GM23338 (cell line): Measurements from ENCODE around the gene DNAJC10. TPM values are rescaled to one million over a fixed set of nuclear protein-coding genes. Genes with fewer than 3 reads are reported as not detected.

Source experiments
- ATAC-seq: fragments of 200-7000 bp; cut with Tn5 transposase; 3 replicates; pipeline ENCODE4 v1.9.1; 2020
- DNase-seq: peaks from one replicate; pipeline ENCODE4 v3.0.0-alpha.2; 2015; ENCODE audit warnings: low spot score
- H2AFZ ChIP-seq: fragments of 200-600 bp; sonication (generic); 2 replicates; pipeline ENCODE4 v1.8.0; 2016; ENCODE audit warnings: antibody characterized with exemption, mild to moderate bottlenecking, moderate library complexity
- H3F3A ChIP-seq: fragments of 200-600 bp; sonication (generic); replicated peaks from 2 replicates; pipeline ENCODE4 v1.8.0; 2017; ENCODE audit warnings: antibody characterized with exemption, mixed run types, low read depth
- H3K27ac ChIP-seq: fragments of 200-600 bp; sonication (generic); 2 replicates; pipeline ENCODE4 v1.6.1; 2016; ENCODE audit warnings: low read depth
- H3K27me3 ChIP-seq: fragments of 200-600 bp; sonication (generic); 2 replicates; pipeline ENCODE4 v1.8.0; 2016; ENCODE audit warnings: mild to moderate bottlenecking, mixed run types, moderate library complexity; ENCODE audit not compliant: insufficient read depth
- H3K36me3 ChIP-seq: fragments of 200-600 bp; sonication (generic); 2 replicates; pipeline ENCODE4 v1.8.0; 2016; ENCODE audit warnings: mild to moderate bottlenecking; ENCODE audit not compliant: insufficient read depth
- H3K4me1 ChIP-seq: fragments of 200-600 bp; sonication (generic); 2 replicates; pipeline ENCODE4 v1.8.0; 2016; ENCODE audit warnings: mild to moderate bottlenecking, moderate library complexity; ENCODE audit not compliant: insufficient read depth
- H3K4me2 ChIP-seq: fragments of 200-600 bp; sonication (generic); 2 replicates; pipeline ENCODE4 v1.7.1; 2017; ENCODE audit warnings: mixed run types
- H3K4me3 ChIP-seq: fragments of 200-600 bp; sonication (generic); 2 replicates; pipeline ENCODE4 v1.6.1; 2016; ENCODE audit warnings: mixed run types
- H3K79me2 ChIP-seq: fragments of 200-600 bp; sonication (generic); replicated peaks from 2 replicates; pipeline ENCODE4 v1.8.0; 2017; ENCODE audit warnings: mild to moderate bottlenecking; ENCODE audit not compliant: insufficient read depth
- H3K9me2 ChIP-seq: fragments of 200-600 bp; sonication (generic); 2 replicates; pipeline ENCODE4 v1.8.0; 2017; ENCODE audit not compliant: insufficient read depth
- H4K20me1 ChIP-seq: fragments of 200-600 bp; sonication (generic); replicated peaks from 2 replicates; pipeline ENCODE4 v1.8.0; 2017; ENCODE audit warnings: mild to moderate bottlenecking; ENCODE audit not compliant: insufficient read depth
- H3K27ac Mint-ChIP-seq: 2 replicates; pipeline ENCODE4 v1.8.0; 2020; ENCODE audit warnings: inconsistent platforms, mild to moderate bottlenecking, moderate library complexity, mixed read lengths
- H3K27me3 Mint-ChIP-seq: 3 replicates; pipeline ENCODE4 v1.8.0; 2022; ENCODE audit warnings: low read depth, mild to moderate bottlenecking, moderate library complexity, mixed read lengths, inconsistent platforms; ENCODE audit not compliant: insufficient read depth, poor library complexity
- H3K36me3 Mint-ChIP-seq: 3 replicates; pipeline ENCODE4 v1.8.0; 2021; ENCODE audit warnings: low read depth, mild to moderate bottlenecking, inconsistent platforms, moderate library complexity, mixed read lengths
- H3K4me1 Mint-ChIP-seq: 3 replicates; pipeline ENCODE4 v1.8.0; 2020; ENCODE audit warnings: mild to moderate bottlenecking, inconsistent platforms, mixed read lengths
- H3K4me3 Mint-ChIP-seq: 3 replicates; pipeline ENCODE4 v1.8.0; 2021; ENCODE audit warnings: moderate library complexity, mild to moderate bottlenecking, inconsistent platforms, mixed read lengths
- H3K9me3 Mint-ChIP-seq: 3 replicates; pipeline ENCODE4 v1.8.0; 2020; ENCODE audit warnings: moderate library complexity, mild to moderate bottlenecking, inconsistent platforms, mixed read lengths
- CTCF ChIP-seq, 2 experiments: fragments of 200-600 bp in 1 of 2; sonication (generic) in 1 of 2; conservative IDR thresholded peaks; 2 replicates each; pipeline versions ENCODE4 v1.5.1 to v1.6.1; 2016 to 2017; ENCODE audit warnings: antibody characterized with exemption in 2 of 2, low read depth in 2 of 2, mild to moderate bottlenecking in 2 of 2, moderate library complexity in 1 of 2
- ETS1 ChIP-seq: IDR thresholded peaks from 2 replicates; pipeline ENCODE4 v1.6.1; 2016; ENCODE audit warnings: antibody characterized with exemption
- EZH2 ChIP-seq: fragments of 200-600 bp; sonication (generic); IDR thresholded peaks from one replicate; pipeline ENCODE4 v1.8.0; 2017; ENCODE audit warnings: antibody characterized with exemption, mild to moderate bottlenecking, low read depth; ENCODE audit not compliant: unreplicated experiment
- EZH2phosphoT487 ChIP-seq: fragments of 200-600 bp; sonication (generic); IDR thresholded peaks from one replicate; pipeline ENCODE4 v1.8.1; 2018; ENCODE audit warnings: antibody characterized with exemption; ENCODE audit not compliant: unreplicated experiment
- NANOG ChIP-seq: IDR thresholded peaks from 2 replicates; pipeline ENCODE4 v1.6.1; 2016; ENCODE audit warnings: antibody characterized with exemption, borderline replicate concordance
- REST ChIP-seq: IDR thresholded peaks from one replicate; pipeline ENCODE4 v1.6.1; 2018; ENCODE audit warnings: antibody characterized with exemption; ENCODE audit not compliant: unreplicated experiment
- ZNF114 ChIP-seq: fragments of 250-450 bp; sonication (Bioruptor Pico); IDR thresholded peaks from 2 replicates; pipeline ENCODE4 v1.5.0; 2020; ENCODE audit warnings: mild to moderate bottlenecking, moderate library complexity
- ZNF331 ChIP-seq: fragments of 250-450 bp; sonication (Bioruptor Pico); IDR thresholded peaks from 2 replicates; pipeline ENCODE4 v1.5.0; 2020; ENCODE audit warnings: low read depth, mild to moderate bottlenecking, moderate library complexity
- polyA plus RNA-seq: library from polyadenylated mRNA; unstranded; fragments of >200 nt; fragmentation: Nextera tagmentation; extraction: Ambion mirVana; gene quantifications from 2 replicates; pipeline ENCODE4 v1.2.1, GENCODE V29; 2016
- total RNA-seq: library from RNA; depleted of rRNA; stranded (reverse); fragments of >200 nt; shearing (Covaris generic); gene quantifications from 2 replicates; pipeline ENCODE4 v1.2.3, GENCODE V29; 2014

The DNAJC10 gene
- total and polyA plus RNA-seq, 2 experiments from 2014 or later: 41.9 to 83.1 TPM

- H3K27me3 Mint-ChIP-seq: peaks cover 7% of the 10 kb centered on the region
- H3K4me2 ChIP-seq: no peak overlapping the region
- no peaks in the 10 kb centered on the region for H4K20me1 ChIP-seq
- H3F3A ChIP-seq: no peaks in the 10 kb centered on the region
- no peak overlapping the region for H3K4me3 Mint-ChIP-seq
- TF ChIP-seq EZH2phosphoT487 (no peak), ZNF114 (CRISPR knock-in tag) (no peak), NANOG (no peak)
- H3K79me2 ChIP-seq: no peaks in the 10 kb centered on the region
- no peaks in the 10 kb centered on the region for H3K9me2 ChIP-seq
- H3K27ac Mint-ChIP-seq: no peak overlapping the region
- peaks cover 37% of the 10 kb centered on the region for H3K4me1 ChIP-seq
- H3K4me1 Mint-ChIP-seq: peaks cover 37% of the 10 kb centered on the region
- no peak overlapping the region for H3K4me3 ChIP-seq
- H3K9me3 Mint-ChIP-seq: no peaks in the 10 kb centered on the region
- H3K36me3 ChIP-seq: no peaks in the 10 kb centered on the region
- ATAC-seq (no peak), DNase-seq (no peak)
- H3K27me3 ChIP-seq: no peaks in the 10 kb centered on the region
- no peak overlapping the region for H2AFZ ChIP-seq
- no peak overlapping the region for H3K27ac ChIP-seq
- H3K36me3 Mint-ChIP-seq: no peaks in the 10 kb centered on the region
These were observed 105.1 kb downstream of the DNAJC10 start for GRCh38 chr2:182821182-182821581.

- Mint-ChIP-seq H3K27ac (no peak overlapping the region), H3K9me3 (no peaks in the 10 kb centered on the region), H3K36me3 (no peaks in the 10 kb centered on the region), H3K27me3 (peaks cover 7% of the 10 kb centered on the region), H3K4me3 (no peak overlapping the region), H3K4me1 (peaks cover 36% of the 10 kb centered on the region)
- Histone ChIP-seq H3K4me1 (peaks cover 34% of the 10 kb centered on the region), H3K27me3 (no peaks in the 10 kb centered on the region), H3F3A (no peaks in the 10 kb centered on the region), H4K20me1 (no peaks in the 10 kb centered on the region), H2AFZ (no peak overlapping the region), H3K9me2 (no peaks in the 10 kb centered on the region), H3K4me2 (no peak overlapping the region), H3K36me3 (no peaks in the 10 kb centered on the region), H3K27ac (no peak overlapping the region), H3K4me3 (no peak overlapping the region), H3K79me2 (no peaks in the 10 kb centered on the region)
- ATAC-seq (no peak), DNase-seq (no peak)
- TF ChIP-seq CTCF (conservative IDR thresholded peaks at IDR 0.05; ENCODE audit: low read depth in 2 of 2): no peak
- no peak for TF ChIP-seq REST
- TF ChIP-seq ETS1: no peak
- TF ChIP-seq ZNF331 (CRISPR knock-in tag): no peak
- no peak for TF ChIP-seq EZH2
- TF ChIP-seq ZNF114 (CRISPR knock-in tag): no peak
- TF ChIP-seq EZH2phosphoT487: no peak
These were observed 106.7 kb downstream of the DNAJC10 start for GRCh38 chr2:182822733-182823132.
